ENCODE results near the gene SZRD1.

The SZRD1 gene

DNA sequence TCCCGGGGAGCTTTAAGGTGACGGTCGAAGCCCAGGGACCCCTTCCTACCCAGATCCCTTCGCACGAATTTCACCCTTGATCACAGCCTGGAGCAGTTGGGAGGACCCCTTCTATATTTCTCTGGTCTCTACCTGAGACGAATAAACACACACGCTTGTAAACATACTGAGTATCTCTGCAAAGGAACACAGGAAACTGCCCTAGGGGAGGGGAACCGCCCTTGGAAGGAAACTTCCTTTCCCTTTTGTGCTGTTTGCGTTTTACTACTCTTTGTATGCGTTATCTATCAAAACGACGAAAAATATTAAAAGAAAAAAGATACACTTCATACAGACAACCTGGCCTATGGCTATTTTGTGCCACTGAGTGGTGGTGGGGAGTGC lies 74.2 kb downstream of the SZRD1 start:
- DNase-seq = peak; percentile 45

DNA sequence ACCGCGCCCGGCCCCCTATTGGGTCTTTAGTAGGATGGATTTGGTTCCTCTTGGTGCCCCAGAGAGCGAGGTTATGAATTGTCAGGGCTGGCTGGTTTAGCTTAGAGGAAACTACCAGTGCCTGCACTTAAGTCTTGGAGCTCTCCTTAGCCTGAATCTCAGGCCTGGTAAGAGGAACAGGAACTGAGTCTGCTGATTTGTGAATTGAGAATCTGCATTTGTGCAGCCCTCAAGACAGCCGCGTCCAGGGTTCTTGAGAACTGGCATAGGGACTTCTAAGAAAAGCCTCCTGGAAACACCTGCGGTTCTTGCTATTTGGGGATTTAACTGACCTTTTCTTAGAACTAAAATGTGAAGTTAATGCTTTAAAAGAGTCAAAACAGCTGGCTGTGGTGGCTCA lies 75.2 kb downstream of the SZRD1 start:
- peak; percentile 73 for DNase-seq

- peak; percentile 21 for DNase-seq
Measured at GRCh38 chr1:16442941-16443340, 75.9 kb downstream of the SZRD1 start.

DNA sequence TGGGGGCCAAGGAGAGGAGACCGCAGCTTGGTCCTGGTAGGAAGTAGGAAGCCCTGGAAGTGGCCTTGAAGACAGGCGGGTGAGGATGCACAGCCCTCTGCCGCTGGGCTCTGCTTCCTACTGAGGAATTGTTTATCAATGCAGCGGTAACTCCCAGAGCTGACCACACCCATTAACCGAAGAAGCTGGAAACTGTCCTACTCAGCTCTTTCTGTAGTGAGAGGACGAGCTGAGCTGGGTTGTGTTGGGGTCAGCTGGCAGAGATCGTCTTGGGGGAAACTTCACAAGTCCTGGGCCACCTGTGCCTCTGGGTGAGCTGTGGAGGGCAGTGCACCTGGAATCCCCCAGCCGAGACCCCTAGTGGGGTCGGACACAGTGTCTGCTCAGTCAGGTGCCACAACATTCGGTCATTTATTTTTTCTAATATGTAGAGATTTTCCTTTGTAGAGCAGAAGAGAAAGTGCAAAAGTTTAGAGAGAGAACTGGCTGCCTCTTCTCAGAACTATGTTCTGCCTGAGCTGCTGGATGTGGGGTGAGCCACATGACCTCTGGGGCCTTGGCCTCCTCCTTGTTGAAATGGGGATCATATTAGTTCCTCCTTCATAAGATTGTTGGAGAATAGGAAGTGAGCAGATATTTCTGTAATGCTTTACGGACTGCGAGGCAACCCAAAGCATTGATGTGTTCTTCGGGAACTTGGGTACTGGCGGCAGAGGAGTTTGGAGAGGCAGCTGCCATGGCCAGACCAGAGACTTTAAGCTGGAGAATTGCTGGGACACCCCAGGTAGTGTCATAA lies 77.1 kb downstream of the SZRD1 start:
- DNase-seq = peak; percentile 74

DNA sequence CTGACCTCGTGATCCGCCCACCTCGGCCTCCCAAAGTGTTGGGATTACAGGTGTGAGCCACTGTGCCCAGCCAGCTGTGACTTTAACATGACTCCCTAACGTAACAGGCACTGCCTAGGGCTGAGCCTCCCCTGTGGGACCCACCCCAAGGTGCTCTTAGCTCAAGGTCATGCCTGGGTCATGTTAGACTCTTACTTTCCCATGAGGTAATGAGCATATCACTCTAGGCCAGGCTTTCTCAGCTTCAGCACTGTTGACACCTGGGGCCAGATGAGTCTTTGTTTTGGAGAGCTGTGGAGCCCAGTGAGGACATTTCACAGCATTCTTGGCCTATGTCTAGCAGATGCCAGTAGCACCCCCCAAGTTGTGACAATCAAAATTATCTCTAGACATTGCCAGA lies 78.0 kb downstream of the SZRD1 start:
- DNase-seq = no peak

GRCh38 chr1:16446116-16446515 lies 79.1 kb downstream of the SZRD1 start:
- DNase-seq = no peak

- no peak for DNase-seq
Measured at GRCh38 chr1:16447641-16448040, 80.6 kb downstream of the SZRD1 start.

Measured in inflammatory macrophage treated with lipopolysaccharide for 4 hours (primary cell).